CD4-positive, alpha-beta T cell treated with Interleukin-6 for 4 hours (primary cell): ENCODE data around the gene MTHFSD.

Experiments
- DNase-seq: peaks from one replicate; pipeline ENCODE4 v3.0.0-alpha.2; 2020; ENCODE audit warnings: mixed read lengths

The MTHFSD gene

DNA sequence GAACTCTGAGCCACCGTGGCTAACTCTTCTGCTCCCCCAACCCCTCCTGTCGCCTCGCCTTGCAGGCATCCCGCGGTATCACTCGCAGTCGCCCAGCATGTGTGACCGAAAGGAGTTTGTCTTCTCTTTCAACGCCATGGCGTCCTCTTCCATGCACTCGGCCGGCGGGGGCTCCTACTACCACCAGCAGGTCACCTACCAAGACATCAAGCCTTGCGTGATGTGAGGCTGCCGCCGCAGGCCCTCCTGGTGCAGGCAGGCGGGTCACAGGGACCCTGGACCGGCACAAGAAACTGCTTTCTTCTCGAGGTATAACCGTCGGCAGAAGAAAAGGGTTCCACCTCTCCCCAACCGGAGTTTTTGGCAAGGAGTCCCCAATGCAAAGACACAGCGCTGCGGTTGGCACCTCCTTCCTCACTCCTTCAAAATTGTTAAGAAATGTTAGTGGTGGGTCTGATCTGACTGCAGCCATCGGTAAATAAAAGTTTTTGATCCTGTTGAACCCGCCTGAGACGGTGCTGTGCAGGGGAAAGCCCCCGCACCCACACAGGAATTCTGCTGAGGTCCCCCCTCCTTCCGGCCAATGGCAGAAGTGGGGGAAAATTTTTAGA is 42.1 kb downstream of the MTHFSD start:
- DNase-seq: no peak

DNA sequence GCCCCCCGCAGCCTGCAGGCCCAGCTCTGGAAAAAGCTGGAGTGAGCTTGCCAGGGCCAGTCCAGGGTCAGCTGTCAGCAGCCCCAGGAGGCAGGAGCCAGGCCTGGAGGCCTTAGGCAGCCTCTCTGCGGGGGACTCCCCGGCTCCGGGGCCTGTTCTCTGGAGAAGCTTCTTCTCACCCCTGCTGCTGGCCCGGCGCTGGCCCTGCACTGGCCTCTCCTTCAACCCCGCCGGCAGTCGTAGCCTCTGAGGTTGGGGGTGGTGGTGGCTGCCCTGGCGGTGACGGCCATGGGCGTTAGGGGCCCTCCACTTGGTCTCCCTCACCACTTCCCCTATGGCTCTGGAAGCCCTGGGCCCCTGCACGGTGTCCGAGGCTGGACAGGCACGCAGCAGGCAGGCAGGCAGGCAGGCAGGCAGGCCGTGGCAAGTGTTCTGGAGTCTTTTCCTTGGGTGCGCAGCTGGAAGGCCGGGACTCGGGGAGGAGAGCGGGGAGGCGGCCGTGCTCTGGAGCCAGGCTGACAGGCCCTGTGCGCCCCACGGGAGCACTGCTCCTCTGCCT is 42.7 kb downstream of the MTHFSD start:
- no peak for DNase-seq

DNA sequence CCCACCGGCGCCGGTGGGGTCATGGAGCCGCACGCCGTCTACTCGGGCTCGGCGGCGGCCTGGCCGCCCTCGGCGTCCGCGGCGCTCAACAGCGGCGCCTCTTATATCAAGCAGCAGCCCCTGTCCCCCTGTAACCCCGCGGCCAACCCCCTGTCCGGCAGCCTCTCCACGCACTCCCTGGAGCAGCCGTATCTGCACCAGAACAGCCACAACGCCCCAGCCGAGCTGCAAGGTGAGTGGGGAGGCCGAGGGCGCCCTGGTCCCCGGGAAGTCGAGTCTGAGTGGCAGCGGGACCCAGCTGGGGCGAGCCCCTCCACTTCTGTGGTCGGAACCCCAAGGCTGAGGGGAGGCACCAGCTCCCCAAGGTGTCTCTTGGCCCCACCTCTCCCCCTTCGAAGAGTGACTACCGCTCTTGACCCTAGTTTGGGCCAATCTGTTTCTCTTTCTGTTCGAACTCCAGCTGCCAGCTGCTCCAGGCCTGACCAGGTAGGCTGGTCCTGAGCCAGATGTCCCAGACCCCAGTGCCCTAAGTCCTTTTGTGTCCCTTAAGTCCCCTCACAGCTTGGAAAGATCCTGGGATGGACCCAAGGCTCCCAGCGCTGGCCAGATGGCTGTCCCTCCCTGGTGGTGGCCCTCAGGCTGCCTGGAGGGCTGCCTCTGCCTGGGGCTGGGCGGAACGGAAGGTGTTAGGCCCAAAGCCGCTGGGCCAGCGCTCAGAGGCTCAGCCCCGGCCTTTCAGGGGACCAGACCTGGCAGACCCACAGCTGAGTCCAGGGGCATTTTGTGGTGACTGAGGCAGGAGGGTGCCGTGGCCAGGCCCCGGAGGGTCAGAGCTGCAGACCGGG is 43.5 kb downstream of the MTHFSD start:
- no peak for DNase-seq

DNA sequence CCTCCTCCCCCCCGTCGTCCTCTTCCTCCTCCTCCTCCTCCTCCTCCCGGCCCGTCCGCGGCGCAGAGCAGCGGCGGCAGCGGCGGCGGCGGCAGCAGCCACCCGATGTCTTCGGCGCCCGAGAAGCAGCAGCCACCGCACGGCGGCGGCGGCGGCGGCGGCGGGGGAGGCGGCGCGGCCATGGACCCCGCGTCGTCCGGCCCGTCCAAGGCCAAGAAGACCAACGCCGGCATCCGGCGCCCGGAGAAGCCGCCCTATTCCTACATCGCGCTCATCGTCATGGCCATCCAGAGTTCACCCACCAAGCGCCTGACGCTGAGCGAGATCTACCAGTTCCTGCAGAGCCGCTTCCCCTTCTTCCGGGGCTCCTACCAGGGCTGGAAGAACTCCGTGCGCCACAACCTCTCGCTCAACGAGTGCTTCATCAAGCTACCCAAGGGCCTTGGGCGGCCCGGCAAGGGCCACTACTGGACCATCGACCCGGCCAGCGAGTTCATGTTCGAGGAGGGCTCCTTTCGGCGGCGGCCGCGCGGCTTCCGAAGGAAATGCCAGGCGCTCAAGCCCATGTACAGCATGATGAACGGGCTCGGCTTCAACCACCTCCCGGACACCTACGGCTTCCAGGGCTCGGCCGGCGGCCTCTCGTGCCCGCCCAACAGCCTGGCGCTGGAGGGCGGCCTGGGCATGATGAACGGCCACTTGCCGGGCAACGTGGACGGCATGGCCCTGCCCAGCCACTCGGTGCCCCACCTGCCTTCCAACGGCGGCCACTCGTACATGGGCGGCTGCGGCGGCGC is 44.4 kb downstream of the MTHFSD start, which contains the start of gene FOXF1:
Gene FOXF1, plus strand, starts transcription at position 63 of the 797 bp plus-strand sequence. Its CDS starts 43 bp downstream, at position 106.
- no peak for DNase-seq

DNA sequence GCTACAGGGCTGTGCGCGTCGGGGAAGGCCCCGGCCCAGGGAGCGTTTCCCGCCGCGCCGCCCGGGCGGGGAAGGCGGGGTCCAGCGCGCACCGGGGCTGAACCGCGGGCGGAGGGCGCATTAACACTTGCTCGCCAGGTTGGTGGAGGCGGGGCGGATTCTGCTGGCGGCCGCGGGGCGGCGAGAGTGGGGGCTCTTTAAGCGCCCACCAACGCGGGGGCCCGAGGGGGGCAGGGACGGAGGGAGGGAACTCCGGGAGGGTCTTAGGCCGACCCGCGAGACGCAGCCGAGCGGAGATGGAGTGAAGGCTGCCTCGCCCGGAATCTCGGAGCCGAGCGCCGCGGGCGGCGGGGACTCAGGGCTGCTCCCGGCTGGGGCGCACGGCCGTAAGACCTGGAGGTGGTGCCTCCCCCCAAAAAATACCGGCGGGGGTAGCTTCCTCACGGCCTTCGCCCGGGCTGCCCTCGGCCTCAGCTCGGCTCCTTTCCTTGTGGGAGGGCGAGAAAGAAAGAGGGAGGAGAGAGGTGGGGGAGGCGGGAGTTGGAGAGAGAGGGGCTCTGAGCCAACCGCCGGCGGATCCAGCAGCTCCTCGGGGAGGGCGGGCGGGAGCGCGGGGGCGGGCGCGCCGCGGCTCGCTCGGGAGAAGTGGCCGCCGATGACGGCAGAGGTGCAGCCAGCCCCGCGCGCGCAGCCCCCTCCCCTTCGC is 45.1 kb downstream of the MTHFSD start:
- no peak for DNase-seq

DNA sequence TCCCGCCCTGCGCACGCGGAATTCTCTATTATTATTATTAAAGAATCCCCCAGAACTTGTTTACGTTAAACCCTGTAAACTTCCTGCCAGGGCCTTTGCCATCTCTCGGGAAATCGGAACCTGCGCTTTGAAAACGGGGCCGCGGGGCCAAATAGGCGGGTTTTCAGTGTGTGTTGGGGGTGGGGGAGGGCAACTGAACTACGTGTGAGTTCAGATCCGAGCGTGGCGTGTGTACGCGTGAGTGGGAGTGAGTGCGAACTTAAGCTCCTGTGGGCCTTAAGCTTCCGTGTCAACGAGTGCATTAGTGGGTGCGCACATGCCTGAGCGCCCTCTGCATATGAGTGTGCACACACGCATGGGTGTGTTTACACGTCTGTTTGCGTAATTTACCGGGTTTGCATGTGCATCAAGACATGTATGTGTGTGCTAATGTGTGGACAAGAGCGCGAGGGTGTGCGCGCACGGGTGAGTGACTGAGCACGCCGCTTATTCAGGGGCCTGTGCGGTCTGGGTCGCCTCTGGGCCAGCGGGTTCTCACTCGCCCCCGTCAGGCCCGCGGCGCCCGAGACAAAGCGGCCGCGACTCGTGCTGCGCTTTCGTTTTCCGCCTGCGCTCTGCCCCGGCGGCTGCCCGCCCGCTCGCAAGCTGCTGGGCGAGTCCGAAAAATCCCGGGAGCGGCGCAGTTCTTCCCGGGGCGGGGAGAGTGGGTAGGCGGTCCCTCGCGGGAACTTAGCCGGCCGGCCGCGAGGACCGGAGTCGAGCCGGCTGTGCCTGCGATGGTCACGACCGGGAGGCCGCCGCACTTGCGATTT is 45.9 kb downstream of the MTHFSD start:
- no peak for DNase-seq

DNA sequence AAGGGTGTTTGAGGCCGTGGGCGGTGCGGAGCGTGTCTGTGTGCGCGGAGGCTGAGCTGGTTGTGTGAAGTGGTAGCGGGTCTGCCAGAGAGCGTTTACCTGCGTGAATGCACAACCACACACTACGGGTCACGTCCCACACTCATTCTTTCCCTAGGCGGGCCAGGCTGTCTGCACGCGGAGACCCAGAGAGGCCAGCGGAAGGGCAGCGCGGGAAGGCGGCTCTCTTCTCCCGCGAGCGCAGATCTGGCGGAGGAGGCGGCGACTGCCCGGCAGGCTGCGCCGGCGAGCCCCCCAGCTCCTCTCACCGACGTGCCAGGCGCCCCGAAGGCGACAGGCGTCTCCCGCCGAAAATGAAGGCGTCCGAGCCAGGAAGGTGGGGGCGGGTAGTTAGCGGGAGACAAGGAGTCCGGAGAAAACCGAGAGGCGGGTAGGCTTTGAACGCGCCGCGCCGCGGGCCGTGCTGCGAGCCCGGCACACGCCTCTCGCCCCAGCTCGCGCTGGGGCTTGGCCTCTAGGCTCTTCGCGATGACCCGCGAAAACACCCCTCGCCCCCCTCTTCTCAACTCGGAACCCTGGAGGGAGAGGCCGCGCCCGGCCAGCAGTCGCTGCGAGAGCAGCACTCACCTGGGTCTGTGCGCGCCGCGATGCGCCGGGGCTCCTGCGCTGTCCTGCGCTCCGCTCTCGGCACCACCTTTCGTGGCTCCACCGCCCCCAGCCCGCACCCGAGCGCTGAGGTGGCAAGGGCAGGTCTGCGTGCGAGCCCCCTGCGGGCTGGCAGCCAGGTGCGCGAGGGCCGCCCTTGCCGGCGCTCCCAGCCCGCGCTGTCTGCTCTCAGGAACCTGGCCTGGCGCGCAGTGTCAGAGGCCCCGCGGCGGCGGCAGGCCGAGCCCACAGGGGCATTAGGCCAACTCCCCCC is 46.7 kb downstream of the MTHFSD start:
- no peak for DNase-seq

DNA sequence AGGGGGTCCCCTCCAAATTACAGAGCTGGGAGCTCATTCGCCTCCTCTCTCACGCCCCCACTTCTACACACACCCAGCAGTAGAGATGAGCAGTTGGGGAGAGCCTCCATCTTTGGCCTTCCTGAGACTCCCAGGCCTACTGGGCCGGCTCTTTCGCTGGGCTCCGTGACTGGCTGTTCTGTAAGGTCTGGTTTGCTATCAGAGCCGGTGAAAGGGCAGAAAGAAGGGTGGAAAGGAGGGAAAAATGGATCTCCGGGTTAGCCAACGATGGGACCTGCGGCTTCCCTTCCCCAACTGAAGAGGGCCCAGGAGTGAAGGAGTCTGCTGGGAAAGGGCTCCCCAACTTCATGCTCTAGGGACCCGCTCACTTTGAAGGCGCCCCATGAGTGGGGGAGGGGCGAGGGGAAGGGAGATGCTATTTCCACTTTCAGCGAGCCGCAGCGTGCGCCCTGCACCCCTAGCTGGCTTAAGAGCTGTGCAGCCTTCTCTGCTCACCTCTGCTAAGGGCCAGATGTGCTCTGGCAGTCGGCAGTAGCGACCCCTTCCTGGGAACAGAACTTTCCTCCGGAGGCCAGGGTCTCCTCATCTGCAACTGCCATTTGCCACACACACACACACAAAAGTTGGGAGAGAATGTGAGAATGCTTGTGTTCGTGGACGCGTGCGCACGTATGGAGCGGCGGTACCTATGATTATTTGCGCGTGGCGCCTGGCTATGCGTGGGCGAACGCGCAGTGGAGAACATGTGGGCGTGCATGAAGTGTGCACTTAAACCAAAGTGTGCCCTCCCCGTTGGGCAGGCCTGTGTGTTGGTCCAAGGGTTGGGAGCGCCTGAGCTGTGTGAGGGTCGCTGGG is 47.6 kb downstream of the MTHFSD start:
- no peak for DNase-seq

DNA sequence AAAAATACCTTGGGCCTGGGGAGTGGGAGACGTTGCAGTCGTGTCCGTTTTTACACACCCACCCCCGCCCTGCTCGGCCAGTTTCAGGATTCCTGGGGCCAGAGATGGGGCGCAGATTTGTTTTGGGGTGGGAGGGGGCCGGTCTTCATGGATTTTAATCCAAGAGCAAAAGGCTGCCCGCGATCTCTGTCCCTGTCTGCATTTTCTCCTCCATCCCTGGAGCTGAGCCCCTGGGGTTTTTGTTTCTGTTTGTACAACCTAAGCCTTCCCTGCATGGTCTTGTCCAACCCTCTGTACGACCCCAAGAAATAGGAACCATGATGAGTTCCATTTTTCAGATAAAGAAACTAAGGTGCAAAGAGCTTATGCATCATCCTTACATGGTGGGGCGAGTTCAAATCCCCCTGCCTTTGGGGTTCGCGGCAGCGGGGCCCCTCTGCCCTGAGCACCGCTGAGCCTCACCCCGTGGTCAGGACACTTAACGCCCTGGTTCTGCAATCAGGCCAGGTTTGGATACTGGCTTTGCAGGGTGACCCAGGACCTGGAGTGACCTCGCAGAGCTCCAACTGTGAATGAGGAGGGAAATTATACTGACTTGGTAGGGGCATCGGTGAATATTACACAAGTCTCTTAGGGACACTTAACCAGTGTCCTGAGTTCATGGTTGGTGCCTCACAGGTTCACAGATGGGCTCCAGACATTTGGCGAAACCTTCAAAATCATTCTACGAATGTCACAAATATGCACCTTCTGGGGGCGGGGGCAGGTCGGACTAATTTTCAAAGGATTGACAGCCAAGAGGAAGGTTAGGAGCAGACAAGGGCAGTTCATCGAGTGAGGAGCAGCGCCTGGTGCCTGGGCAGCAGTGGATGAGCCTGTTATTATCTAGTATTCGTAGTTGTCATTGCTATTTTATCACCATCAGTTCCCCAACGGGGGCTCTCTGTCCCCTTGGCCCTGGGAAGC is 48.9 kb downstream of the MTHFSD start:
- no peak for DNase-seq

DNA sequence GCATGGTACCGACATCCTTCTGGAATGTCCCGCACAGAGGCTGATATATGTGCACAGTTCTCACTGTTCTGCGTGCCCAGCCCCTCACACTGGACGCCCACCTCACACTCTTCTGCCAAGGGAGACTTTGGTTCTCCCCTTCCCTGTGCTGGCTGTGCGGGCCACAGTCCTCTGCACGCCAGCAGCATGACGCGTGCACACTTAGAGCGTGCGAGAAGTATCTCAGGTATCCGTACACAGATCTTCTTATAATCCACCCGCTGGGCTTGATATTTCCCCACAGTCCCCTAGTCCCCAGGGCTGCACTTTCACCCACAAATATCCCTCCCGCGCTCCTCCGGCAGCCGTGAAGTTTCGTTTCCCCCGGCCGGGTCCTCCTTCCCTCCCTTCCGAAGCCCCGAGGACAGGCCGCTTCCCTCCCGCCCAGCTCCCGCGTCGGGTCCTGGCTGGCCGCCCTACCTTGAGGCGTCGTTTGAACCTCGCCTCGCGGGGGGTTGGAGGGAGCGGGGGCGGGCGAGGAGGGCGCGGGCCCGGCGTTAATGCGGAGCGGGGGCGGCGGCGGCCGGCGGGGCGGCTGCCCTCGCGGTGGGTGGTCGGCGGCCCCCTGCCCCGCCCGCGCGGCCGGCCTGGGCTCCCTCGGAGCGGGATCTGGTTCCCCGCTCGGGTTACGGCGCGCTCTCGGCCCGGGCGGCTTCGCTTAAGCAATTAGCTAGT is 49.7 kb downstream of the MTHFSD start:
- no peak for DNase-seq

DNA sequence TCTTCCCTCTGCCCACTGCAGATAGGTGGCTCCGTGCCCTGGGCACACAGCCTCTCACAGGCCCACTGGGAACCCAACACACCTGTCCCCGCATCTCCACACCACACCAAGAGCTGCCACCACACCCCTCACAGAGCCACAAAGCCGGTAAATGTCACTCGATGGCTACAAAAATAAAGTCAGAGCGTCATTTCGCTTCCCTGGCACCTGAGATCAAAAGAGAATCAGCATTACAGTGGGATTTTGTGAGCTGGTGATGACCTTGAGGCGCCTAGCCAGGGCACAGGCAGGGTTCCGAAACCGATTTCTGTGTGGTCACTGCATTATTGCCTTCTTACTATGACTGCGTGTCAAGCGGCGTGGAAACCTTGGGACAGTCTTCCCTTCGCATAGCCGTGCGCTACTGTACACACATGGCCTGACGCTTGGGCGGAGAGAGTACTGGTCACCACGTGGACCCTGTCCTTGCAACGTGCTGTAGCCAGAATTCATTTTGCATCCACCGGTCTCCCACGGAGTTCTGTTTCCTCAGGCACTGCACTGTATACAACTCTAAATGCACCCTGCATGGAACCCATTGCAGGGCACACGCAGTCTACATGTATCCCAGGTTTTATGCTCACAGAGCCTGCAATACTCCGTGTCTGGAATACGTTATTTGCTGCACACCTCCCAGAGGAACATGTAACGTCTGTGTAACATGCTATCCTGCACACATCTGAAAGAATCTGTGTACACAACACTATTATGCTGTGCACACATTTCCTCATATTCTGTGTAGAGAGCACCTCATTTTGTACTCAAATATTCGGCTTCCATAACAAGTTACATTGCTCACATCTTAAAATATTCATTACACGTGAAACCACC is 50.5 kb downstream of the MTHFSD start:
- DNase-seq: no peak

DNA sequence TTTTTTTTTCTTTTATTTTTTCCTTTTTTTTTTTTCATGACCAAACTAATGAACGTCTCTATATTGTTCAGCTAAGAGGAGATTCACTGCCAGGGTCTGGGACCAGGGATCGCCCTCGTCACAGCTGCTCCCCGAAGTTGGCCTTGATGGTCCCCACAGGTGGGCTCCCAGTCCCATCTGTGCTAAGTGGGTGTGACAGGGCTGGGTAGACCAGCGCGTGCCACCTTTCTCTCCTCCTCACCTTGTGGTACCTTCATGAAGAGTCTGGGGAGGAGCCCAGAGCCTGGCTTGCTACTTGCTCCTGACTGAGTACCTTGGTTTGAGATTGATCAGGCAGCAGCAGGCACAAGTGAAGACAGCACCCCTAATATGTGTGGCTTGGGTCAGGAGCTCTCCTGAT is 51.2 kb downstream of the MTHFSD start:
- DNase-seq: no peak

DNA sequence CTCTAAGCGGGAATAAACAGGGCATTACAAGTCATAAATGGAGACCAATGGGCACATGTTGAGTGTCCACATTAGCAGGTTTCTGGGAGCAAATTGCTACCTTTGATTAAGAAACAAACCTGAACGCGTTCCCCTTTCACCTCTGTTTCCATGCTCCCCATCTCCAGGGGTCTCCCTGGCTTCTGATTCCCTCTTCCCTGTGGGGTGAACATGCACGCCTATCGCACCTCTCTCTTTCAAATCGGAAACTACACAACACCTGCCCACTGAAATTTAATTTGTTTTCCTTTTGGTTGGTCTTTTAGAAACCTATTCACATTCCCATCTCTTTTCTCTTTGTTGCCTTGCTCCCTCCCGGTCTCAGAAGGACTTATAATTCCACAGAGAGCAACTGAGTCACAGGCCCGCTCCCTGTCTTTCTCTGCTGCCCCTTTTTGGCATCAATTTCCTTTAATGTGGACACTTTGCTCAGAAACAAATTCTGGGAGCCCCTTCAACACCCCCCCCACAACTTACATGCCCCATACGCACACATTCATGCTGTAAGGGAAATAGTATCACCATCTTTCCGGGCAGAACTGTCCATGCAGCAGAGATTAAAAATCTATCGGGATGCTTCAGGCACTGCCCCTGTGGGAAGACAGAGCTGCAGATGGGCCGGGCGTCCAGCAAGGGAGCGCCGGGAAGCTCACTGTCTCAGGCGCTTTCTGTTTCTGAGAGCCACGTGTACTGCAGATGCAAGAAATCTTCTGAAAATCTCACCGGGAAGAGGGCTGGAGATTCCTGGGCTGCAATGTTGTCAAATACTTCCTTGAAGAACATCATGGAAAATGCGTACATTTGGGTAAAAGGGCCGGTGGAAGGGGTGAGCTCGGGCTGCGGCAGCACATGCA is 51.9 kb downstream of the MTHFSD start:
- DNase-seq: no peak

DNA sequence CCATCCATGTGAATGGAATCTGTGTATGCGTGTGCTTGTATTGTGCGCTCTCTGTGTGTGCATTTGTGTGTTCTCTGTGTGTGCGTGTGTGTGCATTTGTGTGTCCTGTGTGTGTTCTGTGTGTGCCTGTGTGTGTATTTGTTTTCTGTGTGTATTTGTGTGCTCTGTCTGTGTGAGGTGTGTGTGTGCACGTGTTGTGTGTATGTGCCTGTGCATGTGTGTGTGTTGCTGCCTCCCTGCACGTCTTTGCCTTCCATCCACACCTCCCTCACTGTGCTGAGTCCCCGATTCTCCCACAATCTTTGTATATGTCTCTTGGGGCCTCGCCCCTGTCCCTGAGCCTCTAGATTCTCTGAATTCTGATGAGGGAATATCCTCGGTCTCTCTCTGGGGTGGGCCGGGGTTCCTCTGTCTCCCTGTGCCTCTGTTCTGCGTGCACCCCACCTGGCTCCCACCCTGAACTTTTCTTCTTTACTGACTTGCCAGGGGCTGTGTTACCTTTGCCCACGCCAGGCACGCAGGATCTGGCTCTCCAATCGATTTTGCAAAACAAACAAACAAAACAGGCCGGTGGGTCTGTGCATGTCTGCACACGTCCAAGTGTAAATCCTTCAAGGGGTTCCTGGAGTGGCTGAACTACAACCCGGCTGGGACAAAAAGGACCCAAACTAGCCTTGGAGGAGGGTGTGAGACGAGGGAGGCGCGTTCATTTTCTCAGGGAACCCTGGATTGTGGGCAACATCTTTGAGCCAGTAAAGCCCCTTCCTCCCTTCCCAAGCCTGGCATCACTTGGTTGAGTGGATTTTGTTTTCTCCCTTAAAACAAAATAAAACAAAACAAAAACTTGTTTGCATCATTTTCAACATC is 52.8 kb downstream of the MTHFSD start:
- no peak for DNase-seq
